IMR-90 (cell line): Measurements from ENCODE around the gene APCS. TPM values are rescaled to one million over a fixed set of nuclear protein-coding genes. Genes with fewer than 3 reads are reported as not detected.

Experiments used
- ATAC-seq: fragments of 200-7000 bp; cut with Tn5 transposase; 2 replicates; pipeline ENCODE4 v1.9.1; 2020; ENCODE audit warnings: low read depth, mild to moderate bottlenecking, moderate library complexity
- Bru-seq: library from RNA; stranded (reverse); fragments of 400-500 nt; gene quantifications from one replicate; lab custom pipeline; 2021; lab: Mats Ljungman, UMichigan
- BruChase-seq, 2 experiments: library from RNA; stranded (reverse); fragments of 400-500 nt; gene quantifications; one replicate each; lab custom pipeline; 2021; lab: Mats Ljungman, UMichigan
- BruUV-seq: library from RNA; stranded (reverse); fragments of 400-500 nt; replicated peaks from 2 replicates; lab custom pipeline; 2021; lab: Mats Ljungman, UMichigan
- CTCF ChIA-PET: fragments of 300-600 bp; formaldehyde crosslinking; extraction: SDS; loops from one replicate; lab custom pipeline; 2021; ENCODE audit warnings: antibody characterized with exemption; lab: Yijun Ruan, JAX
- POLR2A ChIA-PET: fragments of 300-600 bp; sonication (Branson Sonifier 250); formaldehyde crosslinking; loops from one replicate; lab custom pipeline; 2022; ENCODE audit warnings: antibody characterized with exemption; ENCODE audit not compliant: unreplicated experiment; lab: Charles Lee
- DNase-seq: peaks from one replicate; pipeline ENCODE4 v3.0.0; 2013
- H2AFZ ChIP-seq: replicated peaks from 2 replicates; pipeline ENCODE3; 2013; ENCODE audit warnings: low read length, mild to moderate bottlenecking; ENCODE audit not compliant: poor library complexity
- H2AK5ac ChIP-seq: 2 replicates; pipeline ENCODE4 v1.6.1; 2013; ENCODE audit warnings: low read depth, low read length, inconsistent platforms
- H2AK9ac ChIP-seq: replicated peaks from 2 replicates; pipeline ENCODE3; 2013; ENCODE audit warnings: mild to moderate bottlenecking, low read depth, low read length, moderate library complexity; ENCODE audit not compliant: poor library complexity
- H2BK120ac ChIP-seq: 2 replicates; pipeline ENCODE4 v1.6.1; 2013; ENCODE audit warnings: low read depth, low read length, inconsistent platforms
- H2BK15ac ChIP-seq: 3 replicates; pipeline ENCODE4 v1.6.1; 2013; ENCODE audit warnings: low read depth, low read length, inconsistent platforms
- H2BK20ac ChIP-seq: 2 replicates; pipeline ENCODE4 v1.6.1; 2013; ENCODE audit warnings: low read depth, mild to moderate bottlenecking, inconsistent platforms, low read length, moderate library complexity
- H2BK5ac ChIP-seq: 2 replicates; pipeline ENCODE4 v1.6.1; 2013; ENCODE audit warnings: mild to moderate bottlenecking, low read depth, low read length, inconsistent platforms; ENCODE audit not compliant: poor library complexity, severe bottlenecking
- H3K14ac ChIP-seq: replicated peaks from 2 replicates; pipeline ENCODE4 v1.6.1; 2013; ENCODE audit warnings: low read depth, low read length, inconsistent platforms
- H3K18ac ChIP-seq: 2 replicates; pipeline ENCODE4 v1.6.1; 2013; ENCODE audit warnings: low read depth, low read length, control low read depth
- H3K23ac ChIP-seq: 2 replicates; pipeline ENCODE4 v1.6.1; 2013; ENCODE audit warnings: low read depth, low read length, inconsistent platforms
- H3K27ac ChIP-seq: 2 replicates; pipeline ENCODE4 v1.5.1; 2013; ENCODE audit warnings: mild to moderate bottlenecking, control low read depth, low read length; ENCODE audit not compliant: insufficient read depth
- H3K27me3 ChIP-seq: 2 replicates; pipeline ENCODE4 v1.6.1; 2013; ENCODE audit warnings: low read length; ENCODE audit not compliant: control insufficient read depth, insufficient read depth
- H3K36me3 ChIP-seq: 2 replicates; pipeline ENCODE4 v1.6.1; 2013; ENCODE audit warnings: low read length, mixed read lengths; ENCODE audit not compliant: control insufficient read depth, insufficient read depth
- H3K4ac ChIP-seq: 2 replicates; pipeline ENCODE4 v1.6.1; 2013; ENCODE audit warnings: low read depth, low read length, inconsistent platforms
- H3K4me1 ChIP-seq: 2 replicates; pipeline ENCODE4 v1.6.1; 2013; ENCODE audit warnings: low read length, mixed read lengths; ENCODE audit not compliant: control insufficient read depth, insufficient read depth
- H3K4me2 ChIP-seq: 2 replicates; pipeline ENCODE4 v1.6.1; 2013; ENCODE audit warnings: low read depth, mild to moderate bottlenecking, control low read depth, low read length, moderate library complexity
- H3K4me3 ChIP-seq: 2 replicates; pipeline ENCODE4 v1.5.1; 2013; ENCODE audit warnings: low read depth, mild to moderate bottlenecking, control low read depth, low read length, moderate library complexity; ENCODE audit not compliant: insufficient read depth
- H3K56ac ChIP-seq: 2 replicates; pipeline ENCODE4 v1.6.1; 2013; ENCODE audit warnings: low read length, inconsistent platforms; ENCODE audit not compliant: insufficient read depth; ENCODE audit errors: extremely low read depth
- H3K79me1 ChIP-seq, 2 experiments: 2 replicates each; pipeline ENCODE4 v1.6.1; 2013; ENCODE audit warnings: low read length in 2 of 2, inconsistent platforms in 1 of 2, low read depth in 1 of 2
- H3K9ac ChIP-seq: 2 replicates; pipeline ENCODE4 v1.6.1; 2013; ENCODE audit warnings: low read depth, low read length, control low read depth
- H3K9me1 ChIP-seq: 2 replicates; pipeline ENCODE4 v1.6.1; 2013; ENCODE audit warnings: low read length, inconsistent platforms; ENCODE audit not compliant: insufficient read depth
- H3K9me3 ChIP-seq: 2 replicates; pipeline ENCODE4 v1.6.1; 2013; ENCODE audit warnings: low read length; ENCODE audit not compliant: control insufficient read depth, insufficient read depth
- H4K20me1 ChIP-seq: 2 replicates; pipeline ENCODE4 v1.6.1; 2013; ENCODE audit warnings: low read length, inconsistent platforms; ENCODE audit not compliant: insufficient read depth
- H4K5ac ChIP-seq: 2 replicates; pipeline ENCODE4 v1.6.1; 2013; ENCODE audit warnings: mild to moderate bottlenecking, low read depth, low read length, control low read depth
- H4K8ac ChIP-seq, 2 experiments: 2 replicates each; pipeline ENCODE4 v1.6.1; 2013; ENCODE audit warnings: low read depth in 2 of 2, low read length in 2 of 2, control low read depth in 1 of 2, inconsistent platforms in 1 of 2
- H4K91ac ChIP-seq: 2 replicates; pipeline ENCODE4 v1.6.1; 2013; ENCODE audit warnings: low read depth, low read length, inconsistent platforms; ENCODE audit not compliant: insufficient read depth
- BHLHE40 ChIP-seq: fragments of 150-350 bp; IDR thresholded peaks from 2 replicates; pipeline ENCODE4 v1.6.1; 2016; ENCODE audit warnings: mild to moderate bottlenecking, low read depth, low read length
- RCOR1 ChIP-seq: IDR thresholded peaks from 2 replicates; pipeline ENCODE4 v1.6.1; 2012; ENCODE audit warnings: mild to moderate bottlenecking, low read length, improper control_type of control experiment; ENCODE audit not compliant: insufficient replicate concordance
- WGBS, 2 experiments: methylation state at CpG; one replicate each; pipeline versions ENCODE4 v1.1.5 to v1.1.7; 2013; ENCODE audit warnings: missing lambda C conversion rate in 2 of 2; ENCODE audit not compliant: insufficient read length in 1 of 2; ENCODE audit errors: extremely low coverage in 2 of 2; 5-methylcytosine and 5-hydroxymethylcytosine counted together
- dilution Hi-C: fragments of 300-500 bp; cut with HindIII; formaldehyde crosslinking; loops from one replicate; pipeline ENCODE4 v1.14.3; 2018; ENCODE audit warnings: low sequenced_read_pairs; ENCODE audit not compliant: unreplicated experiment
- in situ Hi-C: fragments of 300-500 bp; cut with MboI; formaldehyde crosslinking; loops from 3 replicates; pipeline ENCODE4 v1.14.3; 2019; ENCODE audit warnings: low sequenced_read_pairs, inconsistent platforms, mixed read lengths
- intact Hi-C: fragments of 100-400 bp; cut with micrococcal nuclease; formaldehyde crosslinking; loops from 2 replicates; pipeline ENCODE4 v1.10.0; 2022
- long read RNA-seq: library from polyadenylated mRNA; unstranded; transcript quantifications from one replicate; pipeline ENCODE4 v2.0.0, GENCODE V29; 2021; ENCODE audit not compliant: unreplicated experiment
- polyA plus RNA-seq, 3 experiments: library from polyadenylated mRNA; depleted of rRNA; stranded (reverse); fragments of >200 nt; gene quantifications; 2 replicates each; pipeline ENCODE4 v1.2.3, GENCODE V29; 2012; ENCODE audit warnings: low replicate concordance in 1 of 3
- total RNA-seq: library from RNA; depleted of rRNA; stranded (reverse); fragments of >200 nt; gene quantifications from 2 replicates; pipeline ENCODE4 v1.2.3, GENCODE V29; 2012; rRNA removed

APCS gene, protein sequence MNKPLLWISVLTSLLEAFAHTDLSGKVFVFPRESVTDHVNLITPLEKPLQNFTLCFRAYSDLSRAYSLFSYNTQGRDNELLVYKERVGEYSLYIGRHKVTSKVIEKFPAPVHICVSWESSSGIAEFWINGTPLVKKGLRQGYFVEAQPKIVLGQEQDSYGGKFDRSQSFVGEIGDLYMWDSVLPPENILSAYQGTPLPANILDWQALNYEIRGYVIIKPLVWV
- total RNA-seq, result not detected in 2 replicates
- polyA plus RNA-seq (2012; rRNA removed), result not detected in 2 replicates
- polyA plus RNA-seq (2012; cell fraction: cytosol; rRNA removed), result not detected in 2 replicates
- polyA plus RNA-seq (2012; cell fraction: nucleus; rRNA removed; ENCODE audit: low replicate concordance), result not detected in 2 replicates
- not detected for Bru-seq, nascent RNA
- BruChase-seq, experiment 1, labeled RNA remaining after a 6-hour chase, result not detected
- not detected for BruChase-seq, experiment 2, labeled RNA remaining after a 2-hour chase
- long read RNA-seq, result 0 reads

DNA sequence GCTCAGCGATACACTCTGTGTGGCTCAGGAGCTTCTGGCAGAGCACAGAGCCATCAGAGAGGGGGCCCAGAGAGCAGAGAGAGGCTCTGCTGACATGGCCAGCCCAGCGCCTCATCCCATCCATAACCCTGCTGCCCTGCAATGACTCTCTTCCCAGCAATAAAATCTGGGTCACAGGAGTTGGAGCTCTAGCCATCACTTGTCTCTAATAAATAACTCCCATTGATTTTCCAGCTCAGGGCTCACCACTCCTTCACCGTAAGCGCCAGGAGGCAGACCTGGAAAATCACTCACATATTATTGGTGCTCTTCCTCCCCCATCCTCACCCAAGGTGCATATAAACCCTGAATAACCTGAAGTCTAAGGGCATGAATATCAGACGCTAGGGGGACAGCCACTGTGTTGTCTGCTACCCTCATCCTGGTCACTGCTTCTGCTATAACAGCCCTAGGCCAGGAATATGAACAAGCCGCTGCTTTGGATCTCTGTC, at the start of gene APCS:
Gene APCS (plus strand): TSS at position 366 of the 491 bp plus-strand sequence. CDS start 96 bp downstream, at position 462.
- Histone ChIP-seq H2BK20ac (no peak within 1 kb of the TSS), H3K9me3 (peaks cover 3% of the 10 kb centered on the region; the same call in 1 of the 2 replicates), H3K4me2 (no peak within 1 kb of the TSS), H4K20me1 (no peaks in the 10 kb centered on the region), H3K4me1 (no peaks in the 10 kb centered on the region), H4K91ac (no peak within 1 kb of the TSS), H3K4ac (no peak within 1 kb of the TSS), H2BK15ac (no peak within 1 kb of the TSS), H3K23ac (no peak within 1 kb of the TSS), H3K18ac (no peak within 1 kb of the TSS), H3K27me3 (no peaks in the 10 kb centered on the region), H3K56ac (no peak within 1 kb of the TSS), H2AK9ac (no peak within 1 kb of the TSS), H3K9ac (no peak within 1 kb of the TSS), H3K9me1 (no peaks in the 10 kb centered on the region), H3K4me3 (no peak within 1 kb of the TSS), H2BK5ac (no peak within 1 kb of the TSS), H3K27ac (no peak within 1 kb of the TSS), H4K5ac (no peak within 1 kb of the TSS), H3K79me1 (no peaks in the 10 kb centered on the region), H3K36me3 (no peaks in the 10 kb centered on the region), H3K14ac (no peak within 1 kb of the TSS), H2AK5ac (no peak within 1 kb of the TSS), H4K8ac (no peak within 1 kb of the TSS), H2AFZ (no peak within 1 kb of the TSS), H2BK120ac (no peak within 1 kb of the TSS)
- dilution Hi-C loops, result no loop called here
- intact Hi-C loops, result no loop called here
- no TSS peak for BruUV-seq
- POLR2A ChIA-PET, result no interaction called here
- no peak for DNase-seq
- ATAC-seq, result no peak
- WGBS, 2 experiments, result 48% methylated on average over 3 of the region's 6 CpGs; no CpG with 5 or more reads in 1 of the 2 experiments
- in situ Hi-C loops, result no loop called here
- CTCF ChIA-PET, result no interaction called here
- TF ChIP-seq RCOR1, result no peak
- no peak for TF ChIP-seq BHLHE40
